GM12878 (cell line): ENCODE measurements around the gene SYNGR4. TPM values are rescaled to one million over a fixed set of nuclear protein-coding genes. Genes with fewer than 3 reads are reported as not detected.

Experiments
- ATF2 ChIP-seq: IDR thresholded peaks from 2 replicates; pipeline ENCODE4 v1.6.1; 2012; ENCODE audit warnings: low read length, inconsistent platforms
- CHD4 ChIP-seq: fragments of 200-600 bp; sonication (generic); IDR thresholded peaks from 2 replicates; pipeline ENCODE4 v1.6.1; 2016; ENCODE audit warnings: mild to moderate bottlenecking
- DPF2 ChIP-seq: fragments of 450-650 bp; IDR thresholded peaks from 2 replicates; pipeline ENCODE4 v1.6.1; 2017; ENCODE audit warnings: mild to moderate bottlenecking
- ETV6 ChIP-seq, 2 experiments: fragments of 450-650 bp in 1 of 2; IDR thresholded peaks in 1 of 2; conservative IDR thresholded peaks in 1 of 2; 2 replicates each; pipeline ENCODE4 v1.6.1; 2014; ENCODE audit warnings: antibody characterized with exemption in 1 of 2, borderline replicate concordance in 1 of 2, low read depth in 1 of 2, mild to moderate bottlenecking in 1 of 2, moderate library complexity in 1 of 2
- EZH2 ChIP-seq: IDR thresholded peaks from 2 replicates; pipeline ENCODE4 v1.6.1; 2012; ENCODE audit warnings: low read depth, mild to moderate bottlenecking, control low read depth, inconsistent platforms, low read length, borderline replicate concordance; ENCODE audit not compliant: control insufficient read depth
- FOXK2 ChIP-seq: fragments of 450-650 bp; IDR thresholded peaks from 2 replicates; pipeline ENCODE4 v1.6.1; 2017; ENCODE audit warnings: mild to moderate bottlenecking, moderate library complexity
- GABPA ChIP-seq: IDR thresholded peaks from 2 replicates; pipeline ENCODE4 v1.6.1; 2014; ENCODE audit warnings: antibody characterized with exemption, low read depth, mild to moderate bottlenecking, inconsistent platforms
- IKZF1 ChIP-seq: fragments of 450-650 bp; conservative IDR thresholded peaks from 2 replicates; pipeline ENCODE4 v1.6.1; 2017; ENCODE audit warnings: antibody characterized with exemption, mild to moderate bottlenecking
- IKZF2 ChIP-seq, 2 experiments: fragments of 450-650 bp; IDR thresholded peaks; 2 replicates each; pipeline ENCODE4 v1.6.1; 2017; ENCODE audit warnings: mild to moderate bottlenecking in 2 of 2, moderate library complexity in 2 of 2
- JUNB ChIP-seq: IDR thresholded peaks from 2 replicates; pipeline ENCODE4 v1.6.1; 2016; ENCODE audit warnings: antibody characterized with exemption, mild to moderate bottlenecking
- JUND ChIP-seq: IDR thresholded peaks from 2 replicates; pipeline ENCODE4 v1.6.1; 2012; ENCODE audit warnings: low read depth, mild to moderate bottlenecking, low read length, improper control_type of control experiment, moderate library complexity
- MEF2A ChIP-seq: IDR thresholded peaks from 2 replicates; pipeline ENCODE4 v1.6.1; 2011; ENCODE audit warnings: low read depth, mild to moderate bottlenecking, low read length, moderate library complexity; ENCODE audit not compliant: insufficient read depth
- MEF2B ChIP-seq: fragments of 450-650 bp; IDR thresholded peaks from 2 replicates; pipeline ENCODE4 v1.6.1; 2018; ENCODE audit warnings: mild to moderate bottlenecking, moderate library complexity; ENCODE audit not compliant: partially characterized antibody, poor library complexity, severe bottlenecking
- MTA2 ChIP-seq: fragments of 450-650 bp; IDR thresholded peaks from 2 replicates; pipeline ENCODE4 v1.6.1; 2016; ENCODE audit warnings: low read depth, mild to moderate bottlenecking, moderate library complexity
- NBN ChIP-seq: fragments of 450-650 bp; IDR thresholded peaks from 2 replicates; pipeline ENCODE4 v1.6.1; 2016
- NR2C1 ChIP-seq: fragments of 450-650 bp; IDR thresholded peaks from 2 replicates; pipeline ENCODE4 v1.6.1; 2017; ENCODE audit warnings: antibody characterized with exemption, mild to moderate bottlenecking, moderate library complexity
- PAX5 ChIP-seq: IDR thresholded peaks from 2 replicates; pipeline ENCODE4 v1.6.1; 2011; ENCODE audit warnings: low read depth, low read length, borderline replicate concordance
- POLR2A ChIP-seq: IDR thresholded peaks from 2 replicates; pipeline ENCODE4 v1.6.1; 2011; ENCODE audit warnings: low read depth, mild to moderate bottlenecking, low read length
- POU2F2 ChIP-seq: IDR thresholded peaks from 3 replicates; pipeline ENCODE4 v1.6.1; 2011; ENCODE audit warnings: low read depth, mild to moderate bottlenecking, low read length, borderline replicate concordance
- RAD21 ChIP-seq: IDR thresholded peaks from 2 replicates; pipeline ENCODE4 v1.6.1; 2011; ENCODE audit warnings: mild to moderate bottlenecking, low read depth, low read length, moderate library complexity; ENCODE audit not compliant: insufficient read depth
- RAD51 ChIP-seq: fragments of 450-650 bp; IDR thresholded peaks from 2 replicates; pipeline ENCODE4 v1.6.1; 2016; ENCODE audit warnings: moderate library complexity, mild to moderate bottlenecking, inconsistent platforms
- REST ChIP-seq: IDR thresholded peaks from 2 replicates; pipeline ENCODE4 v1.6.1; 2012; ENCODE audit warnings: mild to moderate bottlenecking, low read depth, low read length
- RFX5 ChIP-seq: IDR thresholded peaks from 2 replicates; pipeline ENCODE4 v1.6.1; 2011; ENCODE audit warnings: low read depth, low read length, improper control_type of control experiment
- STAT3 ChIP-seq: IDR thresholded peaks from 2 replicates; pipeline ENCODE4 v1.6.1; 2011; ENCODE audit warnings: low read depth, low read length, improper control_type of control experiment
- SUZ12 ChIP-seq: fragments of 200-600 bp; sonication (generic); IDR thresholded peaks from one replicate; pipeline ENCODE4 v1.6.1; 2018; ENCODE audit warnings: antibody characterized with exemption, mild to moderate bottlenecking; ENCODE audit not compliant: unreplicated experiment
- TARDBP ChIP-seq: IDR thresholded peaks from 2 replicates; pipeline ENCODE4 v1.6.1; 2016; ENCODE audit warnings: borderline replicate concordance
- ZNF24 ChIP-seq: fragments of 450-650 bp; IDR thresholded peaks from 2 replicates; pipeline ENCODE4 v1.6.1; 2017; ENCODE audit warnings: antibody characterized with exemption, mild to moderate bottlenecking
- polyA plus RNA-seq, 11 experiments: library from polyadenylated mRNA; depleted of rRNA in 4 of 11; unstranded in 6 of 11; stranded (reverse) in 5 of 11; fragments of >200 nt; fragmentation: Nextera tagmentation in 4 of 11; fragmentation: Illumina TruSeq in 1 of 11; extraction: Ambion mirVana in 4 of 11; extraction: Trizol in 1 of 11; gene quantifications; 1 replicate in 1 of 11; 2 replicates in 10 of 11; pipeline versions ENCODE4 v1.2.1 to v1.2.3, GENCODE V29; 2011 to 2016; ENCODE audit warnings: inconsistent platforms in 2 of 11, missing spikeins in 2 of 11, low read depth in 1 of 11
- total RNA-seq, 4 experiments: library from RNA; depleted of rRNA in 3 of 4; stranded (reverse); fragments of >200 nt in 3 of 4; fragmentation: Illumina TruSeq in 1 of 4; extraction: Trizol in 1 of 4; gene quantifications; 2 replicates each; pipeline versions ENCODE4 v1.2.1 to v1.2.3, GENCODE V29; 2013 to 2021
- TF ChIP-seq, protein P1 (sequence below): IDR thresholded peaks from 2 replicates; pipeline ENCODE4 v1.6.1; 2011; ENCODE audit warnings: borderline replicate concordance, low read depth, mild to moderate bottlenecking, moderate library complexity, low read length; ENCODE audit not compliant: insufficient read depth, poor library complexity, severe bottlenecking

SYNGR4 gene
- total and polyA plus RNA-seq, 10 of the 15 experiments (the other 5 are each of a cell fraction or from before 2014, with no cell fraction given), result 0.08 to 0.72 (median 0.17) TPM; not detected in 6

GRCh38 chr19:48424694-48425219 lies 60.6 kb downstream of the SYNGR4 start (continued):
- TF ChIP-seq MEF2A, result no peak
- no peak for TF ChIP-seq ATF2
- no peak for TF ChIP-seq RAD51
- no peak for TF ChIP-seq RAD21
- no peak for TF ChIP-seq ZNF24
- TF ChIP-seq JUNB, result peak; percentile 65
- no peak for TF ChIP-seq NR2C1
- no peak for TF ChIP-seq EZH2
- no peak for TF ChIP-seq PAX5
- TF ChIP-seq MEF2B, result peak; percentile 35
- TF ChIP-seq REST, result no peak
- peak; percentile 95 for TF ChIP-seq IKZF2 (IDR thresholded peaks at IDR 0.05)
- TF ChIP-seq DPF2, result peak; percentile 59
- TF ChIP-seq MTA2, result peak; percentile 47; the same call in 1 of the 2 replicates
- TF ChIP-seq IKZF1, result peak; percentile 92
- TF ChIP-seq POLR2A, result no peak
- TF ChIP-seq ETV6 (conservative IDR thresholded peaks at IDR 0.05 in 1 of 2, IDR thresholded peaks at IDR 0.05 in 1 of 2; ENCODE audit: borderline replicate concordance in 1 of 2, low read depth in 1 of 2), result no peak
- no peak for TF ChIP-seq POU2F2
- no peak for TF ChIP-seq SUZ12
- no peak for TF ChIP-seq FOXK2
- TF ChIP-seq RFX5, result no peak
- TF ChIP-seq TARDBP, result no peak
- TF ChIP-seq JUND, result 0 out of 2 replicates have a peak, but pooled peaks have one; percentile 31
- no peak for TF ChIP-seq GABPA
- TF ChIP-seq STAT3, result no peak
- TF ChIP-seq, protein P1, sequence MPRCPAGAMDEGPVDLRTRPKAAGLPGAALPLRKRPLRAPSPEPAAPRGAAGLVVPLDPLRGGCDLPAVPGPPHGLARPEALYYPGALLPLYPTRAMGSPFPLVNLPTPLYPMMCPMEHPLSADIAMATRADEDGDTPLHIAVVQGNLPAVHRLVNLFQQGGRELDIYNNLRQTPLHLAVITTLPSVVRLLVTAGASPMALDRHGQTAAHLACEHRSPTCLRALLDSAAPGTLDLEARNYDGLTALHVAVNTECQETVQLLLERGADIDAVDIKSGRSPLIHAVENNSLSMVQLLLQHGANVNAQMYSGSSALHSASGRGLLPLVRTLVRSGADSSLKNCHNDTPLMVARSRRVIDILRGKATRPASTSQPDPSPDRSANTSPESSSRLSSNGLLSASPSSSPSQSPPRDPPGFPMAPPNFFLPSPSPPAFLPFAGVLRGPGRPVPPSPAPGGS, result no peak
- TF ChIP-seq NBN, result peak; percentile 59; the same call in 1 of the 2 replicates
- no peak for TF ChIP-seq CHD4
